Glomerular visceral epithelial cell (primary cell): ENCODE measurements around the gene NOXO1.
"Not testable (repeated sequence)": the region's sequence is repeated elsewhere in the genome, so short reads cannot be mapped to it uniquely, and the experiment has no call there.

Experiments used
- DNase-seq: peaks from one replicate; pipeline ENCODE4 v3.0.0-alpha.2; 2016; ENCODE audit errors: extremely low spot score

Gene NOXO1

DNA sequence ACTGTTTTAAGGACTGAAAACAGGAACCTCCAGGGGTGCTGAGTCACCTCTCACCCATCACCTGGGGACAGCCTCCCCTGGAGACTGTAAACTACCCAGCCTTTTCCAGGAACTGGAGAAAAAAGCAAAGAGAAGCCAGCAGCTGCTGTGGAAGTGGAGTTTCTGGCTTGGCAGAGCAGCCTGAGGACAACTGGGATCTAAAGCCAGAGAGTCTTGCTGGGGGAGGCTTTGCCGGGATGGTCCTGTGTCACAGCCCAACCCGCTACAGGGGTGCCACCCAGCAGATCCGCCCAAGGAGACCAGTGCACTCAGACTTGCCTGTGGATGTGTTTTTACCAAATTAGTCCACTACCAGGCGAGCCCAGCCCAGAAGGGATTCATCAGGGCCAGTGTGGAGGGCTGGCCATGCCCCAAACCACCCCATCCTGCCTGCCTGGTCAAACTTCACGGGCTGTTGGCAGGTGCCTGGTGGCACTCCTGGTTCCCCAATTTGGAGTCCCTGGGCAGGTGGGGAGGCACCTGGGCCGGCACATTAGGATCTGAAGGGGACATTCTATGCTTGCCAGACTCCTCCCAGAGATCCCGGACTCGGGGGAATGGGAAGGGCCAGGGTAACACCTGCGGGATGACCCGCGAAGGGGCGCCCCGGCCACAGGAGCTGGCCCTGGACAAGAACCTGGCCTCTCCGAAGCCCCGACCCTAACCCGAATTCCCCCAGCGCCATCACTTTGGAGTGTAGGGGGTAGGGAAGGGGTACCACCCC, 39.0 kb downstream of the NOXO1 start:
- no peak for DNase-seq

DNA sequence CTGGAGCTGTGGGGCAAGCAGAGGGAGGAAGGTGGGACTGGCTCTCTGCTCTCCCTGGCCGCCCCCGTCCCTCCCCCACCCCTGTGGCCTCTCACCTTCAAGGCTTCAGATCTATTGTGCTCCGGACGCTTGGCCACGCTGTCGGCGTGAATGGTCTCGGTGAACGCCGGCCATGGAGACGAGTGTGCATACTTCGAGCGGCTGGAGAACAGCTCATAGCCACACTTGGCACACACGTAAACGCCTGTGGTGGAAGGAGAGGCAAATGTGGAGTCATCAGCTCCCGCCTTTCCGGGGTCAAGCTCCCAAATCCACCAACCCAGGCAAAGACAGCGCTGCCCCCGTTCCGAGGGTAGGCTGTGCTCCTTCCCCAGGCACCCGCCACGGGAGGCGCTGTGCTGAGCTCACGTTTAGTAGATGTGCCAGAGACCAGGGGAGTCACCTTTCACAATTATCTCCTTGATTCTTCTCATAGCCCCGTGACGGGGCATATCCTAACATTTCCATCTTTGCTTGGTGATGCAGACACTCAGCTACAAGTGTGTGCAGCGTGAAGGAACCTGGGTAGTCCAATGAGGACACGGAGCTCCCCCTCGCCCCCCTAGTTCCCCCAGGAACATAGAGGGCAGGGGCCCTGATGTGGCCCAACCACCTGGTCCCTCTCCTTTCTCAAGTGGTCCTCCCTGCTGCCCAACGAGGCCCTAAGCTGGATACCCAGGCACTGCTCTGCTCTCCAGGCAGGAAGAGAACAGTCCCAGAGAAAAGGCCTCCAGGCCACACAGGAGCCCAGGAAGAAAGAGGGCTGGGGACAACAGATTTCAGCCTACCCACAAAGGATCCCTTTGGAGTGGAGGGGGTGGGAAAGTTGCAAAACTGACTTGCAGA, 39.9 kb downstream of the NOXO1 start:
- peak; percentile 81 for DNase-seq

DNA sequence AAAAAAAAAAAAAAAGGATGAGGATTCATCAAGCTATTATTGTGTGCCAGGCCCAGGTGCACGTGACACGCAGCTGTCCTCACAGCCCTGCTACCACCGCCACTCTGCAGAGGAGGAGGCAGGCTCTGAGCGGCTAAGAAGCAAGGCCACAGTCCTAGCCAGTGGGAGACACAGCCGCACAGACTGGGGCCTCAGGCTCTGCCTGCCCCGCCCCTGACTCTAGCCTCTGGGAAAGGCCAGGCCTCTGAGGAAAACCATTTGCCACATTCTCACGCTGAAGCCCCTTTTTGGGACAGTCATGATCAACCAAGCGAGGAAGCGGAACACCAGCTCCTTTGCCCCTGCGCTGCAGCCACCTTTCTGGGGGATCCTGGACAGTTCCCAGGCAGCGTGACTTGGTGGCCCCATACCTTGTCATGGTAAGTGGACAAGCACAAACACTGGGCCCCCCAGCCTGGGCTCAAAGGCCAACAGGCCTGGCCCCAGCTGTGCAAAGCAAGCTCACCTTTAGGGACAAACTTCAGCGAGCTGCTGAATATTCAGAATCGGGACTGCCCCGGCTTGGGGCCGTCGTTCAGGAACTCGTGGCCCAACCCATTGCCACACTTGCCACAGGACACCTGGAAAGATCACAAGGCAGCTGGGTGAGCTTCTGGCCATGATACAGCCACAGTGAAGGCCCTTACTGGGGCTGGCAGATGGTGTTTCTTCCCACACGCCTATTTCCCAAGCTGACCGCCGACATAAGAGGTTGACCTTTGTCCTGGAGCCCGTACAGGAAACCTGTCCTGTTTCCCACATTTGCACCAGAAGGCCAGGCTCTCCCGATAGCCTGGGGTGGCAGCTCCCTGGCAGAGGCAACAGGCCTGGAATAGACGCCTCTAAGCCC, 40.8 kb downstream of the NOXO1 start:
- DNase-seq: no peak

DNA sequence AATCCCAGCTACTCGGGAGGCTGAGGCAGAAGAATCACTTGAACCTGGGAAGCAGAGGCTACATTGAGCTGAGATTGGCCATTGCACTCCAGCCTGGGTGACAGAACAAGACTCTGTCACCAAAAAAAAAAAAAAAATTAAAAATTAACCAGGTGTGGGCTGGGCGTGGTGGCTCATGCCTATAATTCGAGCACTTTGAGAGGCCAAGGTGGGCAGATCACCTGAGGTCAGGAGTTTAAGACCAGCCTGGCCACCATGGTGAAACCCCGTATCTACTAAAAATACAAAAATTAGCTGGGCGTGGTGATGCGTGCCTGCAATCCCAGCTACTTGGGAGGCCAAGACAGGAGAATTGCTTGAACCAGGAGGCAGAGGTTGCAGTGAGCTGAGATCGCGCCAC, 41.4 kb downstream of the NOXO1 start:
- DNase-seq: not testable (repeated sequence)

DNA sequence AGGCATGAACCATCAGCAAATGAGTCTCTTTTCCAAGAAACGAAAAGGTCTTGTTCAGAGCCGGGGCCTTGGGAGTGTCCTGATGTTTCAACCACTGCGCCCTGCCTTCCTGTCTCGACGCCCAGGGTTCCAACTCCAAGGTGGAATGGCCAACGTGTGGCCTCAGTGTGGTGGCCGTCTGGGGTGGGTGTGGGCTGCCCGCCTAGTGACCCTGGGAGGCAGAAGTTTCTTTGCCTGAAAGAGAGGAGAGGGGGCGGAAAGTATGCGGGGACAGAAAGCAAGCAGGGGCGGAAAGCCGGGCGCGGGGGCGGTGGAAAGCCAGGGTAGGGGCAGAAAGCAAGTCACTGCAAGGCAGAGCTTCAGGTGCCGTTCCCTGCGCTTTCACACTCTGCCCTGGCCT, 42.4 kb downstream of the NOXO1 start:
- DNase-seq: no peak

DNA sequence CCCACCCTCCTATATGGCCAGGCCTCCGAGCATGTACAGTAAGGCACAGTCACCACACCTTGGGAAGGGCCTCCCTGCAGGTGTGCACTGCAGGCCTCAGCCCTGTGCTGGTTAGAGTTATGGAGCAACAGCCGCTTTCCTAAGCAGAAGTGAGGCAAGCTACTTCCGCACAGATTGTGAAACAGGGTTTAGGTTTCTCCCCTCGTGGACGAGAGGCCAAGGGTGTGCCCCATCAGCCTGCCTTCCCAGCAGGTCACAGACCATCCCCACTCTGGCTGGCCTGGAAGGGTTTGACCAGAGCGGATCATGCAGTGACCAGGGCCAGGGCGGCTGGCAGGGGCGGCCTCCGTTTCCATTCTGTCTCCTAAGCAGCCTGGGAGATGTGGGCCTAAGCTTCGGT, 43.0 kb downstream of the NOXO1 start:
- DNase-seq: no peak

DNA sequence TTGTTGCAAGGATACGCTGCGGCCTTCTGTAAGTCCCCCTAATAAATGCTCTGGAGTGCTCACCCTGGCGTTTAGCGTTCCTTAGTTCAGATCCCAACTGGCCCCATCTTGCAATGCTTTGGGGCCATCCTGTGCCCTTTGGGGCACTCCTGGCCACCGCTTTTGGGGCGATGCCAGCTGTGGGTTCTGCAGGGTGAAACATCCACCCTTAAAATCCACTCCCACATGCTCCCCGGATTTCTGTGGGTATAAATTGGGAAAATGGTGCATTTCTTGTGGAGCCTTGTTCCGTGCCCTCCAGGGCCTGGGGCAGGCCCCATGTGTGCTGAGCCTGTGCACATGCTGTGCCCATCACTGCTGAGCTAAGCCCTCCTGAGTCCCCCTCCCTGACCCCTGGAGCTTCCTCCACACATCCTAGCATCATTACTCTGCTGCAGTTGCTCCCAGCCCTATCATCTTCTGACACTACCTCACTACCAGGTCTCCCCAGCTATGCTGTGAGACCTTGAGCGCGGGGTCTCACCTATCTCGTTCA, 44.3 kb downstream of the NOXO1 start:
- DNase-seq: no peak

DNA sequence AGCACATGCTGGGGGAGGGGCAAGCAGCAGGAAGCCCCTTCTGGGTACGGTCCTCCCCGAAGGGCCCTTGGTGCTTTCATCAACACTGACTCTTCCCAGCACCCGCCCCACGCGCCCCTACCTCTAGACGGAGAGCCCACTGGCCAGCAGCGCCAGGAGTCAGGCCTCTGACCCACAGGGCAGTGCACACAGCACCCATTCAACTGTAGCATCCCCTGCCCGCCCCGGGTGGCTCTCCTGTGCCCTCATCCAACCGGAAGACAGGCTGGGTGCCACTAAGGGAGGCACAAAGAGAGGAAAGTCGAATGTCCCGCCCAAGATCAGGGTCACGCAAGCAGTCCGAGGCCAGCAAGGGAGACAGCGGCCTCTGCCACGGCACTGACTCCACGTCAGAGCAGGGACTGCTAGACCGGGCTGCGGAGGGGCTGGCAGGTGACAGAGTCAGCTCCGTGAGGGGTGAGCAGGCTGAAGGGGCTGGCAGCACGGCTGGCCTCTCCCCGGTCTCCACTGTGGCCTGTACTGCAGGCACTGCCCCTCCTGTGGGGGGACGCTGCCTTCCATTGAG, 48.1 kb downstream of the NOXO1 start:
- no peak for DNase-seq

DNA sequence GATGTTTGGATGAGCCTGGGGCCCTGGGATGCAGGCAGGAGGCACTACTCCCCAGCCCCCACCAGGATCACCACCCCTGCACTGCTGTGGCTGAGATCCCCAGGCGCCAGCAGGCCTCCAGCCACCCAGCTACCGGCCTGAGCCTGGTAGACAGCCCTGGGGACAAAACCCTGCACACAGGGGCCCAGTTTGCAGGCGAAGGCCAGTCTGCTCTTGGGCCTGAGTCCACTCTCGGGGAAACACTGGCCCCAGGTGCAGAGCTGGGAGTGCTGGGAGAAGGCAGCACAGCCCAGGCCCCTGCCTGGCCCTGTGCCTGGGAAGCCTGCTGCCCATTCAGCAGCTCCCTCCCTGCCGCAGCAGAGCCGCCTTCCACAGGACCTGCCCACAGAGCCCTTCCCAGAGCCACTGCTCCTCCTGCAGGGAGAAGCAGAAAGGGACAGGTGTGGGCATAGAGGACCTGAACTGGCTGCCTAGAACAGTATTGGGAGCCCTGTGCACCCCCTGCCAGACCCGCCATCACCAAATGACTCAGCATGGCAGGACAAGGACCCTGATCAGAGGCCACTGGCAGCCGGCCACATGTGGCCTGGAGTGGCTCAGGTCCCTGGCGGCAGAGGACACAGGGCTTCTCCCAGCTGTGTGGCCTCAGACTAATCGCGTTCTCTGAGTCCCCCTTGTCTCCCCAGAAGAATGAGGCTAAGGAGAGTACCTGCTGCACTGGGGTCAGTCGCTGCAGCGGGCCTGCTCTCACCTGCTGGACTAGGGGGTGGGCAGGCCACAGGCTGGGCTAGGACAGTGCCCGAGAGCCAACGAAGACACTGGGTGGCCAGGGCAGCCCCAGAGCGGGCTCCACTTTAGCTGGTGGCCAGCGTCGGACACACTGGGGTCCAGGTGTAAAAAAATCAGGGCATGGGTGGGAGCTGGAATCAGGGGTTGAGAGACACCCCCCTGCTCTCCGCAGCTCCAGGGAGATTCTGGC, 48.9 kb downstream of the NOXO1 start:
- DNase-seq: peak; percentile 29

DNA sequence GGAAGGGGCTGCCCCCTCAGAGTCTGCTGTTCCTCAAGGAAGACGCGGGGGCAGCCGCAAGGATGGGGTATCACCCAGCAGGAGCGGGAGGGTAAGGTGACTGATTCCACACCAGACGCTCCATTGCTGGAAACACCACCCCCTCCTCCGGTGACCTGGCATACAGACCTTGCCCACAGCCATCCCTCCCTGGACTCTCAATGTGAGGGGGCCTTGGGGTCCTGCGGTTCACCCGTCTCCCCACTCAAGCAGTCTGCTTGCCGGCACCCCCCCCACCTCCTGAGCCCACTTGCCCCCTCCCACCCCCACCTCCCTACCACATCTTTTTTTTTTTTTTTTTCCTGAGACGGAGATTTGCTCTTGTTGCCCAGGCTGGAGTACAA, 50.9 kb downstream of the NOXO1 start:
- DNase-seq: no peak

DNA sequence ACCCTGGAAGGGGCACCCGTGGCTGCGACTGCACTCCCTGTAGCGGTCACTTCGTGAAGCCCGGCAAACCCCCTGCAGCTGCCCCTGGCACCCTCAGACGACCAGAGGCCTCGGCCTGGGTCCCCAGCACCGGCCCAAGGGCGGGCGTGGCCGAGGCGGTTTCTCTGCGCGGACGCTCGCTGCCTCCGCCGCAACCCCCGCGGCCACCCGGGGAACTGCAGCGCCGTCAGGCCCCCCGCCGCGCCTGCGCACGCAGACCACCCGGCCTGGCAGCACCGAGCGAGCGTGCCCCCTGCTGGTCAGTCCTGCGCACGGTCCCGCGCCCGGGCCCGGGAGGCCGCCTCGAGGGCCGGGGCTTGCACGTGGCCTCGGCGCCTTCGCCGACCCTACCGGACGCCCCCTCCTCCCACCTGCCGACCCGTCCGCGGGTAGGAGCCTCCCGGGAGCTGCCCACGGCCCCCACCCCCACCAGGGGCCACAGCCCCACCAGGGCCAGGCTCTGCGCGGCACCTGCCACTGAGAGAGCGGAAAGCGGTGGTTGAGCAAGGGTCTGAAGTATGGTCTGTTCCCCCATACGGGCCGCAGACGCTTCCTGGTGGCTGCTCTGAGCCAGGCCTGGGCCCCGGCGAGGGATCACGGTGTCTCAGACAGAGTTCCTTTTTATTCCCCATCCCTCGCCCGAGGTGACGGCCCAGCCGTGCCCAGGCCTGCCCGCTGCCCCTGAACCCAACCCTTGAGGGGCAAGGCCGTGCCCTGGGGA, 51.5 kb downstream of the NOXO1 start:
- DNase-seq: peak; percentile 82

DNA sequence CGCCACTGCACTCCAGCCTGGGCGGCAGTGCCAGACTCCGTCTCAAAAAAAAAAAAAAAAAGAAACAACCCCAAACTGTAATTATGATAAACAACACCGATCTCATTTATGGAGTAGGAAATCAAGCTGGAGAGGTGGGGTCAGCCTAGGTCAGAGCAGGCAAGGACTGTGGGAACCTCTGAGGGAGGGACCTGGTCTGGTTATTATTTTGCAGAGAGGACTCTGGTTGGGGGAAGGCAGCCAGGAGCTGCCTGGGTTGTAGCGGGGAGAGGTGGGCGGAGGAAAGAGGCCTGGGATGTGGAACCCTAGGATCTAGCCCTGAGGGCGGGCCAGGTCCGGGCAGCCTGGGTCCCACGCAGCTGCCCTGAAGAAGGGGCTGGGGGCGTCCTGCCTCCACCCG, 52.2 kb downstream of the NOXO1 start:
- no peak for DNase-seq
